H1 (cell line): ENCODE results near the gene PRUNE1. TPM values are rescaled to one million over a fixed set of nuclear protein-coding genes. Genes with fewer than 3 reads are reported as not detected.

Experiments used
- CTCF ChIA-PET: fragments of 300-600 bp; sonication (Branson Sonifier 250); formaldehyde crosslinking; loops from one replicate; lab custom pipeline; 2021; ENCODE audit not compliant: partially characterized antibody; lab: Charles Lee
- POLR2A ChIA-PET: fragments of 300-600 bp; sonication (Branson Sonifier 250); formaldehyde crosslinking; loops from one replicate; lab custom pipeline; 2021; ENCODE audit warnings: inconsistent platforms; ENCODE audit not compliant: partially characterized antibody; lab: Charles Lee
- DNase-seq, 2 experiments: peaks; one replicate each; pipeline versions ENCODE4 v3.0.0 to v3.0.0-alpha.2; 2010 to 2022; ENCODE audit warnings: low spot score in 2 of 2, low read depth in 1 of 2, mixed read lengths in 1 of 2
- FAIRE-seq: peaks from 2 replicates; lab custom pipeline; 2011; peaks lifted over from hg19 to GRCh38; lab: Jason Lieb, UNC
- H2AFZ ChIP-seq: 2 replicates; pipeline ENCODE4 v1.8.1; 2012; ENCODE audit warnings: low read length, inconsistent platforms
- H2AK5ac ChIP-seq: 2 replicates; pipeline ENCODE4 v1.6.1; 2013; ENCODE audit warnings: low read depth, low read length
- H2BK120ac ChIP-seq: replicated peaks from 2 replicates; pipeline ENCODE3; 2013; ENCODE audit warnings: low read depth, low read length, inconsistent platforms
- H2BK12ac ChIP-seq: 2 replicates; pipeline ENCODE4 v1.6.1; 2013; ENCODE audit warnings: low read depth, low read length
- H2BK15ac ChIP-seq: 2 replicates; pipeline ENCODE4 v1.6.1; 2013; ENCODE audit warnings: low read length
- H2BK20ac ChIP-seq: 2 replicates; pipeline ENCODE4 v1.6.1; 2013; ENCODE audit warnings: low read length
- H2BK5ac ChIP-seq: 2 replicates; pipeline ENCODE4 v1.6.1; 2013; ENCODE audit warnings: low read depth, low read length
- H3K14ac ChIP-seq: 2 replicates; pipeline ENCODE4 v1.6.1; 2013; ENCODE audit warnings: inconsistent platforms; ENCODE audit not compliant: insufficient read length
- H3K18ac ChIP-seq: 2 replicates; pipeline ENCODE4 v1.6.1; 2013; ENCODE audit warnings: low read length; ENCODE audit errors: extremely low read depth
- H3K23ac ChIP-seq: 2 replicates; pipeline ENCODE4 v1.6.1; 2013; ENCODE audit warnings: inconsistent platforms; ENCODE audit not compliant: insufficient read length
- H3K23me2 ChIP-seq: 2 replicates; pipeline ENCODE4 v1.6.1; 2013; ENCODE audit warnings: low read depth, low read length
- H3K27ac ChIP-seq: 2 replicates; pipeline ENCODE4 v1.6.1; 2011; ENCODE audit warnings: low read depth, low read length, inconsistent platforms
- H3K27me3 ChIP-seq, 4 experiments: replicated peaks in 1 of 4; 1 replicate in 1 of 4; 2 replicates in 3 of 4; pipeline versions ENCODE4 v1.6.1 to v1.8.1; 2011 to 2013; ENCODE audit warnings: low read length in 3 of 4, mild to moderate bottlenecking in 3 of 4, inconsistent platforms in 2 of 4, mixed read lengths in 2 of 4, moderate library complexity in 1 of 4; ENCODE audit not compliant: control insufficient read depth in 3 of 4, insufficient read depth in 3 of 4; ENCODE audit errors: extremely low read depth in 1 of 4
- H3K36me3 ChIP-seq, 4 experiments: 2 replicates each; pipeline versions ENCODE4 v1.6.1 to v1.8.1; 2011 to 2013; ENCODE audit warnings: mild to moderate bottlenecking in 4 of 4, low read length in 3 of 4, moderate library complexity in 2 of 4, control low read depth in 1 of 4, inconsistent platforms in 1 of 4; ENCODE audit not compliant: insufficient read depth in 4 of 4, control insufficient read depth in 2 of 4
- H3K4ac ChIP-seq: replicated peaks from 2 replicates; pipeline ENCODE3; 2013; ENCODE audit warnings: low read length, low read depth, mixed read lengths, inconsistent platforms; ENCODE audit not compliant: insufficient read length
- H3K4me1 ChIP-seq, 4 experiments: replicated peaks in 1 of 4; 1 replicate in 1 of 4; 2 replicates in 3 of 4; pipeline versions ENCODE4 v1.6.1 to v1.8.1; 2011 to 2013; ENCODE audit warnings: low read length in 3 of 4, inconsistent platforms in 2 of 4, mixed read lengths in 1 of 4; ENCODE audit not compliant: insufficient read depth in 4 of 4, control insufficient read depth in 3 of 4
- H3K4me2 ChIP-seq, 2 experiments: 2 replicates each; pipeline versions ENCODE4 v1.6.1 to v1.8.1; 2011 to 2013; ENCODE audit warnings: low read depth in 2 of 2, low read length in 2 of 2, control low read depth in 1 of 2, inconsistent platforms in 1 of 2, mild to moderate bottlenecking in 1 of 2; ENCODE audit not compliant: insufficient read depth in 1 of 2
- H3K4me3 ChIP-seq, 4 experiments: fragments of 200-600, 300-600 bp in 1 of 4; sonication (generic), shearing (Covaris generic), sonication (Bioruptor Twin) in 1 of 4; 2 replicates each; pipeline versions ENCODE4 v1.5.1 to v1.8.1; 2011 to 2016; ENCODE audit warnings: low read length in 4 of 4, low read depth in 3 of 4, control low read depth in 2 of 4, inconsistent platforms in 2 of 4, mild to moderate bottlenecking in 2 of 4, mixed read lengths in 1 of 4, moderate library complexity in 1 of 4; ENCODE audit not compliant: insufficient read depth in 2 of 4; ENCODE audit errors: extremely low read depth in 1 of 4
- H3K56ac ChIP-seq: replicated peaks from 2 replicates; pipeline ENCODE3; 2013; ENCODE audit warnings: low read depth, mild to moderate bottlenecking, mixed read lengths, low read length, inconsistent platforms; ENCODE audit not compliant: insufficient read length
- H3K79me1 ChIP-seq: 2 replicates; pipeline ENCODE4 v1.6.1; 2013; ENCODE audit warnings: low read depth, low read length, control low read depth
- H3K79me2 ChIP-seq, 2 experiments: 2 replicates each; pipeline versions ENCODE4 v1.6.1 to v1.8.1; 2012 to 2013; ENCODE audit warnings: low read length in 2 of 2, mild to moderate bottlenecking in 2 of 2, inconsistent platforms in 1 of 2; ENCODE audit not compliant: insufficient read depth in 2 of 2, control insufficient read depth in 1 of 2
- H3K9ac ChIP-seq, 4 experiments: replicated peaks in 1 of 4; 1 replicate in 1 of 4; 2 replicates in 3 of 4; pipeline versions ENCODE4 v1.6.1 to v1.8.1; 2011 to 2013; ENCODE audit warnings: low read depth in 3 of 4, low read length in 3 of 4, control low read depth in 2 of 4, mild to moderate bottlenecking in 2 of 4, moderate library complexity in 2 of 4, inconsistent platforms in 1 of 4; ENCODE audit errors: extremely low read depth in 1 of 4
- H3K9me3 ChIP-seq, 2 experiments: 2 replicates each; pipeline versions ENCODE4 v1.6.1 to v1.8.1; 2012 to 2013; ENCODE audit warnings: mild to moderate bottlenecking in 2 of 2, moderate library complexity in 2 of 2, control low read depth in 1 of 2, inconsistent platforms in 1 of 2, low read depth in 1 of 2, low read length in 1 of 2, mixed read lengths in 1 of 2; ENCODE audit not compliant: insufficient read depth in 2 of 2
- H4K20me1 ChIP-seq, 2 experiments: replicated peaks in 1 of 2; 2 replicates each; pipeline versions ENCODE3 to v1.8.1; 2011 to 2013; ENCODE audit warnings: inconsistent platforms in 2 of 2, low read length in 2 of 2, mild to moderate bottlenecking in 1 of 2; ENCODE audit not compliant: insufficient read depth in 2 of 2, control insufficient read depth in 1 of 2
- H4K5ac ChIP-seq: 2 replicates; pipeline ENCODE4 v1.6.1; 2013; ENCODE audit warnings: low read length, low read depth, mixed read lengths, inconsistent platforms; ENCODE audit not compliant: insufficient read length
- H4K8ac ChIP-seq: 2 replicates; pipeline ENCODE4 v1.8.0; 2013; ENCODE audit warnings: mild to moderate bottlenecking, moderate library complexity, low read length, inconsistent platforms; ENCODE audit not compliant: insufficient read depth; ENCODE audit errors: extremely low read depth
- H4K91ac ChIP-seq: replicated peaks from 2 replicates; pipeline ENCODE3; 2013; ENCODE audit warnings: low read length, mixed read lengths, inconsistent platforms; ENCODE audit not compliant: insufficient read length
- CREB1 ChIP-seq: IDR thresholded peaks from 2 replicates; pipeline ENCODE4 v1.6.1; 2012; ENCODE audit warnings: inconsistent platforms
- FOSL1 ChIP-seq: IDR thresholded peaks from 2 replicates; pipeline ENCODE4 v1.6.1; 2011; ENCODE audit warnings: mild to moderate bottlenecking, low read depth, low read length, moderate library complexity; ENCODE audit not compliant: insufficient read depth
- GTF2F1 ChIP-seq: IDR thresholded peaks from 2 replicates; pipeline ENCODE4 v1.6.1; 2012; ENCODE audit warnings: low read depth, low read length, improper control_type of control experiment, borderline replicate concordance
- HDAC6 ChIP-seq: IDR thresholded peaks from one replicate; pipeline ENCODE4 v1.7.1; 2012; ENCODE audit warnings: low read depth, mild to moderate bottlenecking, inconsistent platforms, low read length, moderate library complexity
- JUND ChIP-seq: IDR thresholded peaks from 2 replicates; pipeline ENCODE4 v1.6.1; 2011; ENCODE audit warnings: mild to moderate bottlenecking, improper control_type of control experiment, low read length
- KDM4A ChIP-seq: IDR thresholded peaks from one replicate; pipeline ENCODE4 v1.7.1; 2012; ENCODE audit warnings: low read depth, mild to moderate bottlenecking, moderate library complexity, low read length, inconsistent platforms; ENCODE audit not compliant: severe bottlenecking
- POLR2A ChIP-seq, 2 experiments: IDR thresholded peaks; 1 replicate in 1 of 2; 2 replicates in 1 of 2; pipeline ENCODE4 v1.6.1; 2011; ENCODE audit warnings: low read depth in 2 of 2, low read length in 2 of 2, mild to moderate bottlenecking in 2 of 2; ENCODE audit errors: control extremely low read depth in 1 of 2
- RAD21 ChIP-seq, 2 experiments: IDR thresholded peaks in 1 of 2; conservative IDR thresholded peaks in 1 of 2; 2 replicates each; pipeline ENCODE4 v1.6.1; 2011; ENCODE audit warnings: low read depth in 2 of 2, low read length in 2 of 2, improper control_type of control experiment in 1 of 2, inconsistent platforms in 1 of 2, mild to moderate bottlenecking in 1 of 2, moderate library complexity in 1 of 2
- SAP30 ChIP-seq: fragments of 300-600 bp; sonication (generic); IDR thresholded peaks from 2 replicates; pipeline ENCODE4 v1.7.1; 2012; ENCODE audit warnings: low read length, moderate library complexity, mild to moderate bottlenecking, inconsistent platforms; ENCODE audit not compliant: insufficient read depth, insufficient replicate concordance
- SIN3A ChIP-seq, 2 experiments: IDR thresholded peaks in 1 of 2; conservative IDR thresholded peaks in 1 of 2; 2 replicates each; pipeline ENCODE4 v1.6.1; 2011 to 2012; ENCODE audit warnings: low read length in 2 of 2, improper control_type of control experiment in 1 of 2, low read depth in 1 of 2, mild to moderate bottlenecking in 1 of 2
- SP4 ChIP-seq: IDR thresholded peaks from 2 replicates; pipeline ENCODE4 v1.6.1; 2012; ENCODE audit warnings: low read length, inconsistent platforms
- WGBS, 2 experiments: shearing (Covaris generic) in 1 of 2; methylation state at CpG; one replicate each; pipeline versions ENCODE4 v1.1.6 to v1.1.7; 2013 to 2015; ENCODE audit warnings: low lambda C conversion rate in 2 of 2, mixed read lengths in 2 of 2, inconsistent platforms in 1 of 2, low coverage in 1 of 2, missing lambda C conversion rate in 1 of 2; ENCODE audit not compliant: insufficient replicate concordance in 2 of 2, insufficient coverage in 1 of 2, insufficient read length in 1 of 2; ENCODE audit errors: extremely low coverage in 1 of 2, missing lambda C conversion rate in 1 of 2; 5-methylcytosine and 5-hydroxymethylcytosine counted together
- polyA plus RNA-seq, 7 experiments: library from polyadenylated mRNA; depleted of rRNA in 3 of 7; stranded (reverse) in 5 of 7; unstranded in 2 of 7; fragments of >200 nt in 5 of 7; fragments of 200-250 nt in 2 of 7; gene quantifications; 1 replicate in 5 of 7; 2 replicates in 1 of 7; 4 replicates in 1 of 7; pipeline versions ENCODE4 v1.2.1 to v1.2.3, GENCODE V29; 2011 to 2013; ENCODE audit warnings: missing spikeins in 2 of 7, mixed read lengths in 2 of 7
- total RNA-seq: library from RNA; stranded (reverse); fragmentation: NEBNext Ultra II Directional; extraction: Animal tissue kit (Norgen Biotek cat#: 25700); gene quantifications from 2 replicates; pipeline ENCODE4 v1.2.1, GENCODE V29; 2021
- TF ChIP-seq, protein P1 (sequence below): IDR thresholded peaks from 2 replicates; pipeline ENCODE4 v1.6.1; 2011; ENCODE audit warnings: low read depth, mild to moderate bottlenecking, low read length; ENCODE audit not compliant: insufficient read depth
- TF ChIP-seq, protein P2 (sequence below): IDR thresholded peaks from 2 replicates; pipeline ENCODE4 v1.6.1; 2012; ENCODE audit warnings: inconsistent platforms

Gene PRUNE1
- total and polyA plus RNA-seq, 2 of the 8 experiments (the other 6 are each of a cell fraction or from before 2014, with no cell fraction given), result 32.8 to 54.2 TPM

DNA sequence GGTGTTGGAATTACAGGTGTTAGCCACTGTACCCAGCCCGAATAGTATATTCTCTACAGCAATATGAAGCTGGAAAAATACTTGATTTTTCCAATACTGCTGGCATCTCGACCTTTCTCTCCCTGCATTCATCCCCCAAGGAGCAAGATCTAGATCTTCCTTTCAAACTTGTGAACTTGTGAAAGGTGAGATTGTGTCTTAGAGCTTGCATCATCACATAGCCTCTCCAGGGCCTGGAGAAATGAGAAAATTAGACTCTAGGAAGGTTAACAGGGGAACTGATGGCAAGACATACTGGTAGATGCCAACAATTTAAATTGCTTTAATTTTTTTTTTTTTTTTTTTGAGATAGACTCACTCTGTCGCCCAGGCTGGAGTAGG lies 2.1 kb downstream of the PRUNE1 start:
- CTCF ChIA-PET, result interaction anchor here (1.0 kb wide), 1 partner anchor 36 kb away, joined by 3 read pairs; no protein-coding TSS in a partner anchor
- no peak overlapping the region for H2BK15ac ChIP-seq
- no peaks in the 10 kb centered on the region for H3K79me1 ChIP-seq
- no peak overlapping the region for H3K4me2 ChIP-seq
- no peak overlapping the region for H4K91ac ChIP-seq
- no peak overlapping the region for H3K27ac ChIP-seq
- H2AFZ ChIP-seq, result no peak overlapping the region
- H3K23ac ChIP-seq, result no peak overlapping the region
- H3K9me3 ChIP-seq, result no peaks in the 10 kb centered on the region
- H3K56ac ChIP-seq, result no peak overlapping the region
- no peak overlapping the region for H3K4ac ChIP-seq
- H4K20me1 ChIP-seq, result no peaks in the 10 kb centered on the region
- no peak for DNase-seq
- H3K9ac ChIP-seq, result no peak overlapping the region
- H3K36me3 ChIP-seq, result no peaks in the 10 kb centered on the region
- no peak overlapping the region for H3K18ac ChIP-seq
- POLR2A ChIA-PET, result interaction anchor here (1.1 kb wide), 1 partner anchor 29 kb away, joined by 3 read pairs; no protein-coding TSS in a partner anchor
- H4K8ac ChIP-seq, result no peak overlapping the region
- H2BK5ac ChIP-seq, result no peak overlapping the region
- no peak for FAIRE-seq
- peaks cover 0 to 5% of the 10 kb centered on the region in 2 experiments; a peak in 2 of 4 replicates for H3K79me2 ChIP-seq
- no peaks in the 10 kb centered on the region for H3K27me3 ChIP-seq
- H3K23me2 ChIP-seq, result peaks cover 5% of the 10 kb centered on the region
- no peak overlapping the region for H2AK5ac ChIP-seq
- H2BK12ac ChIP-seq, result no peak overlapping the region
- no peak overlapping the region for H3K14ac ChIP-seq
- H2BK120ac ChIP-seq, result no peak overlapping the region
- H3K4me1 ChIP-seq, result peaks cover 9 to 12% (median 9%) of the 10 kb centered on the region in 4 experiments; a peak in 6 of 7 replicates
- H2BK20ac ChIP-seq, result no peak overlapping the region
- H3K4me3 ChIP-seq, result no peak overlapping the region
- WGBS, 2 experiments, result 91% methylated on average over 3 of the region's 3 CpGs; no CpG with 5 or more reads in 1 of the 2 experiments
- no peak overlapping the region for H4K5ac ChIP-seq
- TF ChIP-seq, protein P1, sequence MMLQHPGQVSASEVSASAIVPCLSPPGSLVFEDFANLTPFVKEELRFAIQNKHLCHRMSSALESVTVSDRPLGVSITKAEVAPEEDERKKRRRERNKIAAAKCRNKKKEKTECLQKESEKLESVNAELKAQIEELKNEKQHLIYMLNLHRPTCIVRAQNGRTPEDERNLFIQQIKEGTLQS, result no peak
- TF ChIP-seq JUND, result no peak
- no peak for TF ChIP-seq HDAC6
- no peak for TF ChIP-seq FOSL1
- TF ChIP-seq POLR2A (IDR thresholded peaks at IDR 0.05; ENCODE audit: control extremely low read depth in 1 of 2, low read depth in 2 of 2, low read length in 2 of 2), result no peak
- no peak for TF ChIP-seq CREB1
- no peak for TF ChIP-seq GTF2F1
- no peak for TF ChIP-seq RAD21 (IDR thresholded peaks at IDR 0.05 in 1 of 2, conservative IDR thresholded peaks at IDR 0.05 in 1 of 2; ENCODE audit: low read depth in 2 of 2, low read length in 2 of 2)
- no peak for TF ChIP-seq SP4
- TF ChIP-seq KDM4A, result no peak
- TF ChIP-seq, protein P2, sequence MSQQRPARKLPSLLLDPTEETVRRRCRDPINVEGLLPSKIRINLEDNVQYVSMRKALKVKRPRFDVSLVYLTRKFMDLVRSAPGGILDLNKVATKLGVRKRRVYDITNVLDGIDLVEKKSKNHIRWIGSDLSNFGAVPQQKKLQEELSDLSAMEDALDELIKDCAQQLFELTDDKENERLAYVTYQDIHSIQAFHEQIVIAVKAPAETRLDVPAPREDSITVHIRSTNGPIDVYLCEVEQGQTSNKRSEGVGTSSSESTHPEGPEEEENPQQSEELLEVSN, result no peak
- TF ChIP-seq SAP30, result no peak
- no peak for TF ChIP-seq SIN3A (conservative IDR thresholded peaks at IDR 0.05 in 1 of 2, IDR thresholded peaks at IDR 0.05 in 1 of 2; ENCODE audit: low read depth in 1 of 2, low read length in 2 of 2)
